NCI-H2171 (cell line): ENCODE results near the gene HEATR1.

ENCODE experiments used
- DNase-seq: peaks from one replicate; lab custom pipeline; 2025; lab: John Stamatoyannopoulos, UW

The HEATR1 gene

GRCh38 chr1:236541710-236542109 is 62.6 kb downstream of the HEATR1 start:
- DNase-seq, result no peak

- no peak for DNase-seq
Measured at GRCh38 chr1:236540813-236541465, 63.4 kb downstream of the HEATR1 start.

GRCh38 chr1:236536540-236536939 is 67.8 kb downstream of the HEATR1 start:
- DNase-seq, result peak; percentile 21

- peak; percentile 8 for DNase-seq
Measured at GRCh38 chr1:236535662-236536161, 68.6 kb downstream of the HEATR1 start.

- no peak for DNase-seq
Measured at GRCh38 chr1:236535190-236535589, 69.1 kb downstream of the HEATR1 start.

- no peak for DNase-seq
Measured at GRCh38 chr1:236534151-236534651, 70.1 kb downstream of the HEATR1 start.

GRCh38 chr1:236532850-236533249 is 71.5 kb downstream of the HEATR1 start:
- DNase-seq, result no peak

GRCh38 chr1:236530959-236531358 is 73.4 kb downstream of the HEATR1 start:
- no peak for DNase-seq

GRCh38 chr1:236530286-236530685 is 74.0 kb downstream of the HEATR1 start:
- DNase-seq, result no peak

- DNase-seq, result no peak
Measured at GRCh38 chr1:236526079-236526478, 78.2 kb downstream of the HEATR1 start.

- no peak for DNase-seq
Measured at GRCh38 chr1:236524895-236525184, 79.5 kb downstream of the HEATR1 start.

- DNase-seq, result peak; percentile 28
Measured at GRCh38 chr1:236524142-236524894, 80.0 kb downstream of the HEATR1 start.

- no peak for DNase-seq
Measured at GRCh38 chr1:236523704-236524141, 80.6 kb downstream of the HEATR1 start, which contains the start of gene LGALS8. TSS of gene LGALS8 (plus strand) at chr1:236523982. CDS start at chr1:236526071, 2,089 bp downstream.

- DNase-seq, result no peak
Measured at GRCh38 chr1:236522937-236523703, 81.2 kb downstream of the HEATR1 start.

- no peak for DNase-seq
Measured at GRCh38 chr1:236520445-236521005, 83.8 kb downstream of the HEATR1 start.

- DNase-seq, result no peak
Measured at GRCh38 chr1:236518322-236518721, 86.0 kb downstream of the HEATR1 start.

- DNase-seq, result peak; percentile 6
Measured at GRCh38 chr1:236516929-236517704, 87.2 kb downstream of the HEATR1 start.

GRCh38 chr1:236515443-236515958 is 88.8 kb downstream of the HEATR1 start:
- peak; percentile 6 for DNase-seq

GRCh38 chr1:236514703-236515442 is 89.4 kb downstream of the HEATR1 start:
- peak; percentile 10 for DNase-seq

GRCh38 chr1:236511735-236512418 is 92.4 kb downstream of the HEATR1 start:
- no peak for DNase-seq
